Measurements from ENCODE around the gene TIPRL.
"Not testable (repeated sequence)": the region's sequence is repeated elsewhere in the genome, so short reads cannot be mapped to it uniquely, and the experiment has no call there.

Gene TIPRL

GRCh38 chr1:168178638-168179437, at the start of gene TIPRL:
Gene TIPRL, plus strand, starts transcription at chr1:168178962. Its CDS starts 116 bp downstream, at chr1:168179078.
- DNase-seq (ENCODE audit: low spot score): peak; percentile 92

DNA sequence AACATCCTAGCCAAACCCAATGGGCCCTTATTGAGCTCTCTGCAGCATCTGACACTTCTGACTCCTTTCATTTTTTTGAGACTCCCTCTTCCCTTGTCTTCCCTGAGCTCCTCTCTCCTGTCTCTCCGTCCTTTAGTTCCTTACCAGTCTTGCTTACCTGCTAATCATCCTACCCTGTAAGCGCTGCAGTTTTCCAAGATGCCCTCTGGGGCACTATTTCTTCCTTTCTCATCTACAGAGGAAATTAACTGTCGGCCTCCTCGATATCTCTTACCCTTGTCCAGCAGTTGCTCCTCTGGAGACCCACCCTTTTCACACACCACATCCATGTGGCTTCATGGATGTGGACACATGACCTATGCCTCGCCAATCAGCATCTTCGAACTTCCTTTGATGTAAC, 48.8 kb upstream of the TIPRL start:
- no peak for DNase-seq (ENCODE audit: low spot score)

- DNase-seq (ENCODE audit: low spot score): no peak
Measured at GRCh38 chr1:168134132-168134531, 44.6 kb upstream of the TIPRL start.

DNA sequence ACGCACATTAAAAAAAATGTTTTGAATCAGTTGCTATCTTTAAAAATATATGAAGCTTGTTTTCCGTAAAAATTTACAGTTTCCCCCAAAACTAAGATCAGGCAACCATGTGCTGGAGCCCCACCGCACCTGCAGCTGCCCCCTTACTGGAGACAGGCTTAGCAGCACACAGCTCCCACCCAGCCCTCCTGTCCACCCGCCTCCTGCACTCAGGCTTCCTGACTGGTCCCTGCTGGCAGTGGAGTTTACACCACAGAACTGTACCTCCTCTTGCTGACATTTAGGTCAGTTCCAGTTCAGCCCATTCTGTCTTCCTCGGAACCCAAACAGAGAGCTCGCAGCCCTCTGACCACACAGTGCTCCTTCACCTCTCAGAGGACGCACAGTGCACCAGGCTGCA, 44.1 kb upstream of the TIPRL start:
- DNase-seq (ENCODE audit: low spot score): no peak

DNA sequence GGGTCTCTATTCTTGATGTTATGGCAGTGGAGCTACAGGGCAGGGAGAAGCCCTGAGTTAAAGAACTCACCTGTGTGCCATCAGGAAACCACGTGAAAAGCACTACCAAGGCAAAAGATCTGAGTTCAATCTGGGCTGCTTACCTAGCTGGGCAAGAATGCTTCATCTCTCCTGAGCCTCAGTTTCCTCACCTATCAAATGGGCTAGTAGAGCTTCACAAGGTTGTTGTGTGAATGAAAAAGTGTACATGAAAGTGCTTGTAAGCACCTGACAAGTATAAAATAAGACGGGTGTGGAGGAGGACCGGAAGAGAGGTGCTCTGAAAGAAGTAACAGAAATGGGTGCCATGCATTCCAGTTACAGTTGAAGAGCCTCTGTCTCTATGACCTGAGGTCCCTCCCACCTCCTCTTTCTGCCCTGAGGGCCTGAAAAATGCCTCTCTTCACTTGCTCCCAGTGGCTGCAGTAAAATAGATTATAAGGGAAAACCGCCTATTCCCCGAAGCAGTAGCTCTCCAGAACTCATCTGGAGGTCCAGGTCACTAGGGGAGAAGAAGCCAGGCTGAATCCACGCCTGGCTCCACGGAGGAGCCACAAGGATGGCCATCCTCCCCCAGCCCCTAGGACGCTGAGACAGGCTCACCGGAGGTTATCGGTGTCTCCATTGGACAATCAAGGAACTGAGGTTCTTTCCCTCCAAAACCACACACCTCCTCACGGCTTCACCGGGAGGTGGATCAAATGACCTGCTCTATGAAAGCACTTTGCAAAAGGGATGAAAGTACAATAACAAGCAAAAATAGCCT, 43.4 kb upstream of the TIPRL start:
- DNase-seq (ENCODE audit: low spot score): no peak

DNA sequence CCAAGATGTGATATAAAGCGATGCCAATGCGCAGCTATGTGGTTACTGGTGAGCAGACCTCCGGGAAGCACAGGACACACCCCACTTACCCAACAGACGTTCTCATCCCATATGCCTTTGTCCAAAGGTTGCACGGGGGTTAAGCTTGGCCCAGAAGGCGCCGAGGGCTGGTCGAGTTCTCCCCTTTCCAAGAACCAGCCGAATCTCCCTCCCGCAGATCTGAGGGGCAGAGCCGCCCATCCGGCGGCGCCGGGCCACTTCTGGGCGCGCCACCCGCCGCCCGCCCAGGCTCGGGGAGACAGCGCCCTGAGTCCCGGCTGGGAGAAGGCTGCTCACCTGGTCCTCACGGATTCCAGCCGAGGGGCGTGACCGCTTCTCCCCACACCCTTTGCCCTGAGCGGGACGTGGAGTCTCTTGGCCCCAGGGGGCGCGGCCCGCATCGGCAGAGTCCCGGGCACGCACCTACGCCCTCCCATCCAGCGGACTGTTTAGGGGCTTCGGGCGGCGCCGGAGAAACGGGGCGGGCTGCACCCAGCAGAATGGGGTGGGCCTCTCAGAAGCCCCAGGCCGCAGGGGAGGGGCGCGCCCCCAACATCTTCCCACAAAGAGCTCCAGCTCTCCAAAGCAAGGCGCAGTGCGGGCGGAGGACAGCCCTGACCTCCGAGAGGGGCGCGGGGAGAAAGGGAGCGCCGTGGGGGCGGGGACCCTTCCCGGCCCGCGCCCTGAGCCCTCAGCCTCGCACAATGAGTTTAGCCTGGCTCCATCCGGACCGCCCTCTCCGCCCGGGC, 42.6 kb upstream of the TIPRL start:
- peak; percentile 16 for DNase-seq (ENCODE audit: low spot score)

- DNase-seq (ENCODE audit: low spot score): peak; percentile 34
Measured at GRCh38 chr1:168136709-168137514, 41.9 kb upstream of the TIPRL start, which contains the start of gene GPR161. Gene GPR161, minus strand, starts transcription at chr1:168136930. Its CDS starts 32,080 bp downstream, at chr1:168104850.

DNA sequence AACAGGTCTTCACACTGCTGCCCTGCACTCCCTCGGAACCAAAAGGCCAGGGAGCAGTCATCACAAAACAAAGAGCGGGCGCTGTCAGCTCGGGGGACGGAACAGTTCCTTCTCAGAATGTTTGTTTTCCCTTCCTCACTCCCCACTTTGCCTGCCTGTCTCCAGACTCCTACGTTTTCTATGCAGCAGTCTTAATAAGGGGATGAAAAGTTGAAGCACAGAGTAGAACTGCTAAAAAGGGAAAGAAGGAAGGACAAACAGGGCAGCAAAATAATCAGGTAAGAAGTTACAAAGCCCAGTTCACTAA, 41.3 kb upstream of the TIPRL start:
- DNase-seq (ENCODE audit: low spot score): peak; percentile 8

GRCh38 chr1:168138134-168138533, 40.6 kb upstream of the TIPRL start:
- DNase-seq (ENCODE audit: low spot score): no peak

- DNase-seq (ENCODE audit: low spot score): no peak
Measured at GRCh38 chr1:168139070-168139469, 39.7 kb upstream of the TIPRL start.

GRCh38 chr1:168141871-168142385, 36.8 kb upstream of the TIPRL start:
- no peak for DNase-seq (ENCODE audit: low spot score)

DNA sequence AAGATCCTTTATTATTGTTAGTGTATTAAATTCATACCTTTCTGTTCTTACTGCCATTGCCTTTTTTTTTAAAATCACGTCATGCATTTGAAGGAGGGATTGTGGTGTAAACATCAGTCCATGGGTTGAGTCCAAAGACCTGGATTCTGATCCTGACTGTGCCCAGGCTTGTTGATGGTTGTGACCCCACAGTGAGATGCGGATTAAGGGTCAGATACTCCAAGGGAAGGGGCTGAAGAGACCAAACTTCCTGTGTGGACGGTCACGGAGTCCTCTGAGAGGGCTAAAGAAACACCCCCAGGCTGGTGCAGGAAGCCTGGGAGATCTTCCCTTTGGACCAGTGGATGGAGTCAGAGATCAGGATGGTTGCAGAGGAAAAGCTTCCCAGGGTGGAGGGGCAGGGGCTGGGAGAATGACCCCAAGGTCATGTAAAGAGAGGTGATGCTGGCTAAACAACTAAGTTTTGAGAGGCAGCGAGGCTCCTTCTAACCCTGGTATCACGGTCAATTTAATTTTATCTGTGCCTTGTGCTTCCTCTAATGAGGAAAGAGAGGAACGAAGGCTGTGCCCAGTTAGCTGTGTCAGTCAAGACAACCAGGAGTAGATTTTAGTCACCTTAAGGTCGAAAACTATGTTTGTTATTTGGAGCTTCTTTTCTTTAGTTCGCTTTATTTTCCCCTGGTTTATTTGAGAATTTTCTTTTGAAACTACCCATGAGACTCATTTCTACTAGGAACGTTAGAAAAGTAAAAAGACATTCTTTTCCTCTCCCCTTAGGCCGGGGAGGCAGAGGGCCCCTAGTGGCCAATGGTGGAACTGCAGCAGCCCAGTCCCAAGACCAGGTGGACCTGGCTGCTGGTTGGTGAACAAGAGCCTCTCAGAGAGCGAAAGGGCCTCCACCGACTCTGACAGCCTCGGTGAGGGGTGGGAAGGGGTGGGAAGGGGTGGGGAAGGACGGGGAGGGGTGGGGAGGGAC, 33.3 kb upstream of the TIPRL start:
- peak; percentile 56 for DNase-seq (ENCODE audit: low spot score)

DNA sequence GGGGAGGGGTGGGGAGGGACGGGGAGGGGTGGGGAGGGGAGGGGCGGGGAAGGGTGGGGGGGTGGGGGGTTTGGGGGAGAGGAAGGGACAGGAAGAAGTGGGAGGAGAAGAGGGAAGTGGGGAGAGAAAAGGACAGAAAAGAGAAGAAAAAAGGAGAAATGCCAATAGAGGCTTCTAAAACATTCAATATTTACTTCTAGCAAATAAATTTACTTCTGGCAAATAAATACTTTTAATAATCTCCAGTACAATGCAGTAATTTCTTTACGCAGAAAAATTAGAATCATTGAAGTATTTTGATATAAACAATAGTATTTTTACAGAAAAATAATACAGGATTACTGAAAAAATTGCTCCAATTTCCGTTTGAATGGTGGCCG, 32.6 kb upstream of the TIPRL start:
- DNase-seq (ENCODE audit: low spot score): no peak

GRCh38 chr1:168146626-168147025, 32.1 kb upstream of the TIPRL start:
- no peak for DNase-seq (ENCODE audit: low spot score)

DNA sequence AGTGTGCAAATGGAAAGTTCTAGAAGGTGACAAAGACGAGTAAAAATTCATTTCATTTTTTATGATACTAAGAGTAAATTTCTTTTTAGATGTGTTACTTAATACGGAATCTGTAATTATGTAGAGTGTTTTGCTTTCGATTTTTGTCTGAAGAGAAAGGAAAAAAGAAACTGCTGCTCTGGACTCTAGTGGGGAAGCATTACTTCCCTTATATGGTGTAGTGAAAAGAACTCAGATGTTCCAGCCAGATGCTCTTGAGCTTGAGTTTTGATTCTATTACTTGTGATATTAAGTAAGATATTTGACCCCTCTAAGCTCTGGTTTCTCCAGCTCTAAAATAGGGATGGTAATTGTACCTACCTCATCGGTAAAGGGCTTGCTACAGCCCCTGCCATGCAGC, 29.8 kb upstream of the TIPRL start:
- no peak for DNase-seq (ENCODE audit: low spot score)

DNA sequence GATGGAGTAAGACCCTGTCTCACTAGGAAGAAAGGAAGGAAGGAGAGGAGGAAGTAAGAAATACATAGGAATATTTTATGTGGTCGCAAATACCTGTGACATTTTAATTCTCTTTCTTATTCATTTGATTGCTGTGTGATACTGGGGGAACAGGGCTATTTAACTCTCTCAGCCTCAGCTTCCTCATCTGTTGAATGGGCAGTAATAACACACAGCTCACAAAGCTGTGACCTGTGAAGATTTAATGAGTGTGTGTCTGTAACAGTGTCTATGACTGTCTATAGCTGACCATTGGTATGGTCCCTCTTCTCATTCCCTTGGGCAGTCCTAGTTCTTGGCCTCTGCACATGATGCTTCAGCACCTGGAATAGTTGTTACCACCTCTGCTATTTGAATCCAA, 28.5 kb upstream of the TIPRL start:
- no peak for DNase-seq (ENCODE audit: low spot score)

GRCh38 chr1:168151935-168152334, 26.8 kb upstream of the TIPRL start:
- no peak for DNase-seq (ENCODE audit: low spot score)

- not testable (repeated sequence) for DNase-seq (ENCODE audit: low spot score)
Measured at GRCh38 chr1:168154707-168155106, 24.1 kb upstream of the TIPRL start.

DNA sequence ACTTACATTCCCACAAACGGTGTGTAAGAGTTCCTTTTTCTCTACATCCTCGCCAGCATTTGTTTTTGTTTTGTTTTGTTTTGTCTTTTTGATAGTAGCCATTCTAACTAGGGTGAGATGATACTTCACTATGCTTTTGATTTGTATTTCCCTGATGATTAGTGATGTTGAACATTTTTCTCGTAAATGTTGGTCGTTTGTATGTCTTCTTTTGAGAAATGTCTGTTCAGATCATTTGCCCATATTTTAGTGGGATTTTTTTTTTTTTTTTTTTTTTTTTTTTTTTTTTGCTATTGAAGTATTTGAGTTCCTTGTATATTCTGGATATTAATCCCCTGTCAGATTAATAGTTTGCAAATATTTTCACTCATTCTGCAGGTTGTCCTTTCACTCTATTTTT, 22.9 kb upstream of the TIPRL start:
- DNase-seq (ENCODE audit: low spot score): no peak

DNA sequence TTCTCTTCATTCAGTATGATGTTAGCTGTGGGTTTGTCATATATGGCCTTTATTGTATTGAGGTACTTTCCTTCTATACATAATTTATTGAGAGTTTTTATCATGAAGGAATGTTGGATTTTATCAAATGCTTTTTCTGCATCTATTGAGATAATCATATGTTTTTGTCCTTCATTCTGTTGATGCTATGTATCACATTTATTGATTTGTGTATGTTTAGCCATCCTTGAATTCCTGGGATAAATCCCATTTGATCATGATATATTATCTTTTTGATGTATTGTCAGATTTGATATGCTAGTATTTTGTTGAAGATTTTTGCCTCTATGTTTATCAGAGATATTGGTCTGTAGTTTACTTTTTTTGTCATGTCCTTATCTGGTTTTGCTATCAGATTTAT, 21.1 kb upstream of the TIPRL start:
- no peak for DNase-seq (ENCODE audit: low spot score)
